ENCODE data around the gene PIANP. TPM values are rescaled to one million over a fixed set of nuclear protein-coding genes. Genes with fewer than 3 reads are reported as not detected.

The PIANP gene
- total and polyA plus RNA-seq, 2 of the 4 experiments (the other 2 are of a cell fraction), result 0.18 to 6.8 TPM

DNA sequence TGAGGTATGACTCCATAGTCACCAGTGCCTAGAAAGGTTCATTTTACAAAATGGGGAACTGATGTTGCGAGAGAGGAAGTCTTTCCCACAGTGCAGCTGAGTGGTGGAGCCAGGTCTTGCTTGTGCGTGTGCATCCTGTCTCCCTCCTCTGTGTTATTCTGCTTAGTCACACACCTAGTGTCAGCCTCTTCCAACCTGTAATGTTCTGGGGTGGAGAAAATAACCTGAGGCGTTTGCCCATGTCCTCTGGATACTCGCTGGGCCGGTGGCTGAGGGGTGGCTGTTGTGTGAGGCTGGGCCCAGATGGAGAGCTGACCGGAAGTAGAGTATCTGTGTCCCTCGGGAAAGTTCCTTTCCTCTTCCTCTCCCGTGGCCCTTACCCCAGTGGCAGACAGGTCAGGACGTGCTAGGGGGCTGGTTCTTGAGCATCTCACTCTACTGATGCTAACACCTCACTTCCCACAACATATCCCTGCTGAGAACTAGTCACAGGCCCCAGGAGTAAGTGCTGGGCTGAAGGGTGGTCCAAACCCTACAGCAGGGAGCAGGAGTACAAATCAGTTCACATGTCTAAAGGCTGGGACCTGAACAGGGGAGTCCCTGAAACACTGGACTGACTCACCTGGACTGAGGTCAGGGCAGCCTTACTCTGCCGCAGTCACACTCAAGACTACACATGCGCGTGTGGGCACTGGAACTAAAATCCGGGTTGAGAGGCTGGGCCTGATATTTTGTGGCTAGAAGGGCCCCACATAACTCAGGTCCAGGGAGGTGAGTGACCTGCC, 45.3 kb upstream of the PIANP start:
- H2BK15ac ChIP-seq (ENCODE audit: low read depth, low read length), result no peak overlapping the region
- H3K36me3 ChIP-seq (ENCODE audit: control insufficient read depth, insufficient read depth, low read length), result peaks cover 48% of the 10 kb centered on the region
- H3K23ac ChIP-seq (ENCODE audit: low read depth, low read length), result no peak overlapping the region
- no peak overlapping the region for H3K4me2 ChIP-seq (ENCODE audit: low read depth, low read length)
- H3K79me1 ChIP-seq (ENCODE audit: low read depth in 1 of 2, low read length in 2 of 2), result peaks cover 13 to 18% of the 10 kb centered on the region in 2 experiments
- CTCF ChIA-PET, result no interaction called here
- no peak overlapping the region for H2AFZ ChIP-seq (replicated peaks; ENCODE audit: low read length, poor library complexity)
- TF ChIP-seq RCOR1 (IDR thresholded peaks at IDR 0.05; ENCODE audit: insufficient replicate concordance, low read length), result no peak
- no peak for TF ChIP-seq BHLHE40 (IDR thresholded peaks at IDR 0.05; ENCODE audit: low read depth, low read length)
- TF ChIP-seq, protein P1, sequence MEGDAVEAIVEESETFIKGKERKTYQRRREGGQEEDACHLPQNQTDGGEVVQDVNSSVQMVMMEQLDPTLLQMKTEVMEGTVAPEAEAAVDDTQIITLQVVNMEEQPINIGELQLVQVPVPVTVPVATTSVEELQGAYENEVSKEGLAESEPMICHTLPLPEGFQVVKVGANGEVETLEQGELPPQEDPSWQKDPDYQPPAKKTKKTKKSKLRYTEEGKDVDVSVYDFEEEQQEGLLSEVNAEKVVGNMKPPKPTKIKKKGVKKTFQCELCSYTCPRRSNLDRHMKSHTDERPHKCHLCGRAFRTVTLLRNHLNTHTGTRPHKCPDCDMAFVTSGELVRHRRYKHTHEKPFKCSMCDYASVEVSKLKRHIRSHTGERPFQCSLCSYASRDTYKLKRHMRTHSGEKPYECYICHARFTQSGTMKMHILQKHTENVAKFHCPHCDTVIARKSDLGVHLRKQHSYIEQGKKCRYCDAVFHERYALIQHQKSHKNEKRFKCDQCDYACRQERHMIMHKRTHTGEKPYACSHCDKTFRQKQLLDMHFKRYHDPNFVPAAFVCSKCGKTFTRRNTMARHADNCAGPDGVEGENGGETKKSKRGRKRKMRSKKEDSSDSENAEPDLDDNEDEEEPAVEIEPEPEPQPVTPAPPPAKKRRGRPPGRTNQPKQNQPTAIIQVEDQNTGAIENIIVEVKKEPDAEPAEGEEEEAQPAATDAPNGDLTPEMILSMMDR (conservative IDR thresholded peaks at IDR 0.05; ENCODE audit: low read depth, low read length), result no peak
- TF ChIP-seq, protein P2, sequence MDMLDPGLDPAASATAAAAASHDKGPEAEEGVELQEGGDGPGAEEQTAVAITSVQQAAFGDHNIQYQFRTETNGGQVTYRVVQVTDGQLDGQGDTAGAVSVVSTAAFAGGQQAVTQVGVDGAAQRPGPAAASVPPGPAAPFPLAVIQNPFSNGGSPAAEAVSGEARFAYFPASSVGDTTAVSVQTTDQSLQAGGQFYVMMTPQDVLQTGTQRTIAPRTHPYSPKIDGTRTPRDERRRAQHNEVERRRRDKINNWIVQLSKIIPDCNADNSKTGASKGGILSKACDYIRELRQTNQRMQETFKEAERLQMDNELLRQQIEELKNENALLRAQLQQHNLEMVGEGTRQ (IDR thresholded peaks at IDR 0.05; ENCODE audit: low read depth, low read length), result no peak
- TF ChIP-seq MAFK (IDR thresholded peaks at IDR 0.05; ENCODE audit: low read depth, low read length), result no peak
- TF ChIP-seq MXI1 (IDR thresholded peaks at IDR 0.05; ENCODE audit: borderline replicate concordance, low read depth, low read length), result no peak
- no peak for TF ChIP-seq NFE2L2 (IDR thresholded peaks at IDR 0.05; ENCODE audit: low read depth, low read length)
- no peak for TF ChIP-seq RAD21 (IDR thresholded peaks at IDR 0.05; ENCODE audit: low read length)
- no peak for TF ChIP-seq CEBPB (IDR thresholded peaks at IDR 0.05; ENCODE audit: low read depth, low read length)
- TF ChIP-seq, protein P3, sequence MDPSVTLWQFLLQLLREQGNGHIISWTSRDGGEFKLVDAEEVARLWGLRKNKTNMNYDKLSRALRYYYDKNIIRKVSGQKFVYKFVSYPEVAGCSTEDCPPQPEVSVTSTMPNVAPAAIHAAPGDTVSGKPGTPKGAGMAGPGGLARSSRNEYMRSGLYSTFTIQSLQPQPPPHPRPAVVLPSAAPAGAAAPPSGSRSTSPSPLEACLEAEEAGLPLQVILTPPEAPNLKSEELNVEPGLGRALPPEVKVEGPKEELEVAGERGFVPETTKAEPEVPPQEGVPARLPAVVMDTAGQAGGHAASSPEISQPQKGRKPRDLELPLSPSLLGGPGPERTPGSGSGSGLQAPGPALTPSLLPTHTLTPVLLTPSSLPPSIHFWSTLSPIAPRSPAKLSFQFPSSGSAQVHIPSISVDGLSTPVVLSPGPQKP (IDR thresholded peaks at IDR 0.05; ENCODE audit: borderline replicate concordance, low read depth, low read length), result no peak
- TF ChIP-seq POLR2A (IDR thresholded peaks at IDR 0.05; ENCODE audit: low read depth, low read length), result no peak
- no peak for TF ChIP-seq CHD1 (IDR thresholded peaks at IDR 0.05; ENCODE audit: low read depth, low read length)
- TF ChIP-seq MAZ (IDR thresholded peaks at IDR 0.05; ENCODE audit: borderline replicate concordance, low read depth, low read length), result no peak
- POLR2A ChIA-PET (ENCODE audit: unreplicated experiment), result interaction anchor here (0.6 to 0.8 kb wide), 3 partner anchors 22 to 148 kb away, joined by 5 to 18 read pairs (median 8); no protein-coding TSS in a partner anchor
- WGBS, 2 experiments (ENCODE audit: extremely low coverage in 2 of 2, insufficient read length in 1 of 2), result no CpG with 5 or more reads among the region's 13 CpGs
- no peak overlapping the region for H3K4me3 ChIP-seq (ENCODE audit: insufficient read depth, low read depth, low read length)
- H2BK120ac ChIP-seq (ENCODE audit: low read depth, low read length), result no peak overlapping the region
- H4K8ac ChIP-seq (ENCODE audit: low read depth in 2 of 2, low read length in 2 of 2), result no peak overlapping the region; a peak in 1 of 4 replicates
- H3K4ac ChIP-seq (ENCODE audit: low read depth, low read length), result no peak overlapping the region
- ATAC-seq (ENCODE audit: low read depth) (peak; percentile 24), DNase-seq (no peak)
- H3K27ac ChIP-seq (ENCODE audit: insufficient read depth, low read length), result no peak overlapping the region
- BruUV-seq (replicated peaks), result no TSS peak
- H2AK9ac ChIP-seq (replicated peaks; ENCODE audit: low read depth, low read length, poor library complexity), result peak overlapping the region; percentile 51
- no peak overlapping the region for H2BK20ac ChIP-seq (ENCODE audit: low read depth, low read length)
- no peak overlapping the region for H4K5ac ChIP-seq (ENCODE audit: low read depth, low read length)
- peaks cover 4% of the 10 kb centered on the region; the same call in 1 of the 2 replicates for H4K20me1 ChIP-seq (ENCODE audit: insufficient read depth, low read length)
- no peak overlapping the region for H3K56ac ChIP-seq (ENCODE audit: extremely low read depth, insufficient read depth, low read length)
- in situ Hi-C loops (cut with MboI; ENCODE audit: low sequenced_read_pairs), result no loop called here
- H2BK5ac ChIP-seq (ENCODE audit: low read depth, low read length, poor library complexity, severe bottlenecking), result no peak overlapping the region
- no peaks in the 10 kb centered on the region for H3K9me3 ChIP-seq (ENCODE audit: control insufficient read depth, insufficient read depth, low read length)
- dilution Hi-C loops (cut with HindIII; ENCODE audit: low sequenced_read_pairs, unreplicated experiment), result no loop called here
- H3K14ac ChIP-seq (replicated peaks; ENCODE audit: low read depth, low read length), result no peak overlapping the region
- 0 out of 2 replicates have a peak, but pooled peaks cover 4% of the 10 kb centered on the region for H3K9me1 ChIP-seq (ENCODE audit: insufficient read depth, low read length)
- H3K4me1 ChIP-seq (ENCODE audit: control insufficient read depth, insufficient read depth, low read length), result no peaks in the 10 kb centered on the region
- no peak overlapping the region for H4K91ac ChIP-seq (ENCODE audit: insufficient read depth, low read depth, low read length)
- intact Hi-C loops (cut with micrococcal nuclease), result no loop called here
- no peak overlapping the region for H3K9ac ChIP-seq (ENCODE audit: low read depth, low read length)
- H3K18ac ChIP-seq (ENCODE audit: low read depth, low read length), result no peak overlapping the region
- H3K27me3 ChIP-seq (ENCODE audit: control insufficient read depth, insufficient read depth, low read length), result no peaks in the 10 kb centered on the region
- H2AK5ac ChIP-seq (ENCODE audit: low read depth, low read length), result no peak overlapping the region

Measured in IMR-90 (cell line).